Astrocyte of the spinal cord (primary cell): ENCODE measurements around the gene DIP2B.
A peak's percentile ranks its signal among the peaks of the same experiment; 100 is the strongest.

Experiments used
- DNase-seq: peaks from one replicate; pipeline ENCODE4 v3.0.0; 2011; ENCODE audit warnings: low read depth, low spot score
- H3K4me3 ChIP-seq: 2 replicates; pipeline ENCODE4 v1.5.1; 2011; ENCODE audit warnings: low read depth, mild to moderate bottlenecking, low read length, moderate library complexity
- CTCF ChIP-seq: IDR thresholded peaks from 2 replicates; pipeline ENCODE4 v1.5.1; 2012; ENCODE audit warnings: low read depth, mild to moderate bottlenecking, low read length, inconsistent platforms
- in situ Hi-C: cut with HindIII; loops from 2 replicates; pipeline ENCODE4 v1.10.0; 2017; ENCODE audit warnings: low sequenced_read_pairs

DIP2B gene

GRCh38 chr12:50788561-50788960 lies 283.8 kb downstream of the DIP2B start:
- peak; percentile 85 for DNase-seq
- in situ Hi-C loops: no loop called here
- no peak for TF ChIP-seq CTCF
- H3K4me3 ChIP-seq: no peak overlapping the region

GRCh38 chr12:50790081-50790480 lies 285.3 kb downstream of the DIP2B start:
- TF ChIP-seq CTCF: no peak
- H3K4me3 ChIP-seq: no peak overlapping the region
- in situ Hi-C loops: no loop called here
- no peak for DNase-seq
